Upper lobe of left lung (tissue), 6 donors: ENCODE results near the gene SMAD6. TPM values are rescaled to one million over a fixed set of nuclear protein-coding genes. Genes with fewer than 3 reads are reported as not detected.

Experiments used
- ATAC-seq, 2 donors: fragments of 200-7000 bp; cut with Tn5 transposase; one replicate each; pipeline ENCODE4 v1.9.1; 2022; ENCODE audit warnings: mild to moderate bottlenecking in 2 of 2, moderate library complexity in 2 of 2; ENCODE audit not compliant: low FRiP score in 2 of 2
- DNase-seq, 2 donors: peaks; one replicate each; pipeline ENCODE4 v3.0.0-alpha.2; 2019 to 2020
- H3K27ac ChIP-seq, 4 donors: fragments of 200-600 bp; sonication (generic); one replicate each; pipeline ENCODE4 v1.5.1; 2016 to 2019
- H3K27me3 ChIP-seq, 4 donors: fragments of 200-600 bp; sonication (generic); one replicate each; pipeline ENCODE4 v1.5.1; 2017 to 2019
- H3K36me3 ChIP-seq, 4 donors: fragments of 200-600 bp; sonication (generic); one replicate each; pipeline ENCODE4 v1.5.1; 2016 to 2019
- H3K4me1 ChIP-seq, 4 donors: fragments of 200-600 bp; sonication (generic); one replicate each; pipeline ENCODE4 v1.5.1; 2018 to 2019
- H3K4me3 ChIP-seq, 4 donors: fragments of 200-600 bp; sonication (generic); one replicate each; pipeline ENCODE4 v1.5.1; 2017 to 2019; ENCODE audit warnings: mild to moderate bottlenecking in 2 of 4, moderate library complexity in 1 of 4
- H3K9me3 ChIP-seq, 4 donors: fragments of 200-600 bp; sonication (generic); one replicate each; pipeline ENCODE4 v1.5.1; 2018 to 2019
- EP300 ChIP-seq, 4 donors: sonication (generic); formaldehyde crosslinking; IDR thresholded peaks; one replicate each; pipeline ENCODE4 v1.5.1; 2017; ENCODE audit warnings: antibody characterized with exemption in 4 of 4, control low read depth in 2 of 4
- POLR2A ChIP-seq, 4 donors: fragments of 450-650 bp; IDR thresholded peaks; one replicate each; pipeline ENCODE4 v1.5.1; 2016 to 2017; ENCODE audit warnings: antibody characterized with exemption in 4 of 4, mild to moderate bottlenecking in 2 of 4
- POLR2AphosphoS5 ChIP-seq, 2 donors: sonication (generic); formaldehyde crosslinking; IDR thresholded peaks; one replicate each; pipeline ENCODE4 v1.5.1; 2017; ENCODE audit warnings: antibody characterized with exemption in 2 of 2
- WGBS, 2 donors: methylation state at CpG; one replicate each; pipeline ENCODE4 v1.1.5; 2017 to 2018; 5-methylcytosine and 5-hydroxymethylcytosine counted together
- total RNA-seq, 6 donors: library from RNA; depleted of rRNA in 4 of 6; stranded (reverse); fragments of >200 nt in 4 of 6; gene quantifications; one replicate each; pipeline versions ENCODE4 v1.1.0 to v1.2.1, GENCODE V29; 2016 to 2021
- TF ChIP-seq, protein P1 (sequence below), 6 experiments: fragments of 450-650 bp in 4 of 6; fragments of 200-600 bp in 2 of 6; sonication (generic) in 2 of 6; IDR thresholded peaks; one replicate each; pipeline ENCODE4 v1.5.1; 2016 to 2019; ENCODE audit warnings: antibody characterized with exemption in 6 of 6
- donor health status: DM: no; HTN: no; CAD: no; lungs with moderate emphysema.
- donor health status: DM: no; HTN: yes; CAD: no; lungs with severe emphysema.

SMAD6 gene
- total RNA-seq, 6 donors from 2014 or later: 76.6 to 377 (median 102) TPM

DNA sequence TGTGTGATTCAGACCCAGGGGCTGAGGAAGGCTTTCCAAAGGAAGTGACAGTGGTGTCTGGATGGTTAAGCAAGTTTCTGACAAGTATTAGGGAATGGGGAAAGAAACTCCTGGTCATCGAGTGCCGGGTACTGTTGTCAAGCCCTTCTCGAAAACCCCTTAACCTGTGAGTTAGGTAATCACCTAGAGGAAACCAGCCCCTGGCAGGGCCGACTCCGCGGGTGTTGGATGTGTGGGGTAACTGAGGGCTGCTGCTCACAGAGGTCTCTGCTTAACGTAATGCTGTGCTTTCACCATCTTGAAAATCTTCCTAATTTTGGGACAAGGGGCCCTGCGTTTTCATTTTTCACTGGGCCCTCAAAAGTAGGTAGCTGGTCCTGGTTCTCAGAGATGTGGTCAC, 67.0 kb downstream of the SMAD6 start:
- ATAC-seq (no peak), DNase-seq (peak in 1 of 2 donors; percentile 74)
- Histone ChIP-seq H3K4me1 (peaks cover 93 to 96% (median 94%) of the 10 kb centered on the region in 4 donors), H3K36me3 (peaks cover 0 to 3% (median 0%) of the 10 kb centered on the region in 4 donors), H3K4me3 (no peak overlapping the region), H3K9me3 (no peaks in the 10 kb centered on the region), H3K27ac (peak overlapping the region; percentile 25 to 71 (median 54)), H3K27me3 (no peaks in the 10 kb centered on the region)
- TF ChIP-seq EP300 (IDR thresholded peaks at IDR 0.05) (peak in 1 of 4 donors; percentile 50), POLR2AphosphoS5 (IDR thresholded peaks at IDR 0.05) (no peak)
- 47 to 52% methylated on average over 8 of the region's 8 CpGs for WGBS, 2 donors

DNA sequence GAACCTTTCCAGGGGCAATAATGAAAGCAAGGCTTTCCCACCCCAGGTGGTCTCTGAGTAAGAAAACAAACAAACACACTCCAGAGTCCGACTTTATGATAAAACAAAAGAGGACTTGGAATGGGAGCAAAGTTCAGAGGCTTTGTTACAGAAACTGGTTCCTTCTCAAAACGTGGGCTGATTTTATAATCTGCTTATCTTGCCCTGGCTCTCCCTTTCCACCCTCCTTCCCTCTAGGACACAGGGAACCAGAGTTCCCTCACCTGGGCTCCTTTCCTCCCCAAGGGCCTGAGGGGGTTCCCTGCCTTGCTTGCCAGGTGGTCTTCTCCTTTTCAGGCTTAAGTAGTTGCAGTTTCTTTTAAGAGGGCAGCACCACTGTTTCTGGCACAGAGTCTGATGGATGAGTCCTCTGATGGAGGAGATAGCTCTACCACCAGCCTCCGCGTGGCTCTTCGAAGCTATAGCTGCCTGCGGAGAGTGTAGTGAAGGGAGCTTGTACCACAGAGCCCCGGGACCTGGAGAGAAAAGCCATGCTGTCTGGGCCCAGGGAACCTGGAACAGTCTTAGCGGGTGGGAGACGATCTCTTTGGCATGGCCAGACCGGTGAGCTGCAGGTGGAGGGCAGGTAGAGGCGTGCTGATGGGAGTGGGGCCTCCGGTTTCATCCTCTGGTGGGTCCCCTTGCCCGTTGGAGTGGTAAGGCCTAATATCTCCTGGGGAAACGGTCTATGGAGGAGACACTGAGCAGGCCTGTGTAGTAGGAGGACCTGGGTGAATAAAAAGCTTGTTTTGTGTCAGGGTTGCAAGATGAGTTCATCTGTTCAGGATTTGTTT, 68.7 kb downstream of the SMAD6 start:
- Histone ChIP-seq H3K4me3 (peak overlapping the region in 1 of 4 donors; percentile 17), H3K36me3 (peaks cover 0 to 3% (median 0%) of the 10 kb centered on the region in 4 donors), H3K9me3 (no peaks in the 10 kb centered on the region), H3K27me3 (no peaks in the 10 kb centered on the region), H3K27ac (peak overlapping the region in 3 of 4 donors; percentile 8 to 36 (median 18)), H3K4me1 (peaks cover 86 to 95% (median 92%) of the 10 kb centered on the region in 4 donors)
- 57 to 67% methylated on average over 14 of the region's 14 CpGs for WGBS, 2 donors
- DNase-seq: no peak
- no peak for TF ChIP-seq POLR2AphosphoS5 (IDR thresholded peaks at IDR 0.05)
- TF ChIP-seq EP300 (IDR thresholded peaks at IDR 0.05): no peak
- TF ChIP-seq, protein P1, sequence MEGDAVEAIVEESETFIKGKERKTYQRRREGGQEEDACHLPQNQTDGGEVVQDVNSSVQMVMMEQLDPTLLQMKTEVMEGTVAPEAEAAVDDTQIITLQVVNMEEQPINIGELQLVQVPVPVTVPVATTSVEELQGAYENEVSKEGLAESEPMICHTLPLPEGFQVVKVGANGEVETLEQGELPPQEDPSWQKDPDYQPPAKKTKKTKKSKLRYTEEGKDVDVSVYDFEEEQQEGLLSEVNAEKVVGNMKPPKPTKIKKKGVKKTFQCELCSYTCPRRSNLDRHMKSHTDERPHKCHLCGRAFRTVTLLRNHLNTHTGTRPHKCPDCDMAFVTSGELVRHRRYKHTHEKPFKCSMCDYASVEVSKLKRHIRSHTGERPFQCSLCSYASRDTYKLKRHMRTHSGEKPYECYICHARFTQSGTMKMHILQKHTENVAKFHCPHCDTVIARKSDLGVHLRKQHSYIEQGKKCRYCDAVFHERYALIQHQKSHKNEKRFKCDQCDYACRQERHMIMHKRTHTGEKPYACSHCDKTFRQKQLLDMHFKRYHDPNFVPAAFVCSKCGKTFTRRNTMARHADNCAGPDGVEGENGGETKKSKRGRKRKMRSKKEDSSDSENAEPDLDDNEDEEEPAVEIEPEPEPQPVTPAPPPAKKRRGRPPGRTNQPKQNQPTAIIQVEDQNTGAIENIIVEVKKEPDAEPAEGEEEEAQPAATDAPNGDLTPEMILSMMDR (IDR thresholded peaks at IDR 0.05): no peak
- no peak for TF ChIP-seq POLR2A (IDR thresholded peaks at IDR 0.05)
- ATAC-seq: no peak

DNA sequence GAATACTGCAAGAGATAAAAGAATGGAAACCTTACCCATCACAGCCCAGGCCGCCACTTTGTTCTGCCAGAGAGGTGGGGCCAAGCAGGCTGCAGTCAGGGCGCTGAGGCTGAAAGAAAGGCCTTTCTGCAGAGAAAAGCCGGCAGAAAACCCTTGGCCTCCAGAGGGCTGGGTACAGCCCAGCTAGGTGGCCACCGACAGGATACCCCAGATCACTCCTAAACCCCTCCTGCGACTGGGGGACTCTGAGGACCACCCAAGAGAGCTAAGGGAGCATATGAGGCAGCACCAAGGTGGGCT, 69.3 kb downstream of the SMAD6 start:
- WGBS, 2 donors: 63 to 70% methylated on average over 5 of the region's 5 CpGs
- DNase-seq: no peak
- peak overlapping the region in 3 of 4 donors; percentile 8 to 68 (median 18) for H3K27ac ChIP-seq

DNA sequence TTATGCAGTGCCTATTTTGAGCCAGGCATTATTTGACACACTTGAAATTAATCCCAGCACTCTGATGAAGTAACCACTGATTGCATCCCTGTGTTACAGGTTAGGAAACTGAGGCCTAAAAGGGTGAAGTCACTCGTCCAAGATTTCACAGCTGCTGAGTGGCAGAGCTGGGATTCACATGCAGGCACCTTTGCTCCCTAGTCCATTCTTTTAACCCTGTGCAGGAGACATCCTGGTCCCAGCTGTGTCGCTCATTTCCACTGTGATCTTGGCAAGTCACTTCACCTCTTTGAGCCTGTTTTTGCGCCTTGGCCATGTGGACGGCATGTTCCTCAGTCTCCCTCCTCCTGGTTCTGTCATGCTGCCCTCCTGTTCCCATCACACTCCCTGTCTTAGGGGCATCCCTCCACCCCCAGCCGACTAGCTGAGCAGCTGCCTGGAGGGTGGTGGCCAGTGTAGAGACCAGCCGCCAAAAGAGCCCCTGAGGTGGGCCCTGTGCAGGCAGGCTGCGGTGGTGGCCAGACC, 70.6 kb downstream of the SMAD6 start:
- 37 to 49% methylated on average over 5 to 7 of the region's 7 CpGs for WGBS, 2 donors
- Histone ChIP-seq H3K27ac (peak overlapping the region in 3 of 4 donors; percentile 54 to 68 (median 64)), H3K27me3 (no peaks in the 10 kb centered on the region), H3K4me1 (peaks cover 72 to 92% (median 78%) of the 10 kb centered on the region in 4 donors), H3K9me3 (no peaks in the 10 kb centered on the region), H3K36me3 (peaks cover 0 to 6% (median 0%) of the 10 kb centered on the region in 4 donors), H3K4me3 (no peak overlapping the region)
- DNase-seq: no peak
- ATAC-seq: peak; percentile 2 to 36
- no peak for TF ChIP-seq EP300 (IDR thresholded peaks at IDR 0.05)
- TF ChIP-seq, protein P1 (IDR thresholded peaks at IDR 0.05): no peak
- TF ChIP-seq POLR2AphosphoS5 (IDR thresholded peaks at IDR 0.05): no peak
- TF ChIP-seq POLR2A (IDR thresholded peaks at IDR 0.05): no peak

More for the DNA sequence above, 69.3 kb downstream of the SMAD6 start:
- H3K4me1 ChIP-seq: peaks cover 84 to 93% (median 88%) of the 10 kb centered on the region in 4 donors
- no peak for ATAC-seq
- H3K27me3 ChIP-seq: no peaks in the 10 kb centered on the region
- H3K9me3 ChIP-seq: no peaks in the 10 kb centered on the region
- TF ChIP-seq, protein P1 (IDR thresholded peaks at IDR 0.05): no peak
- H3K4me3 ChIP-seq: peak overlapping the region in 1 of 4 donors; percentile 17
- peaks cover 0 to 4% (median 0%) of the 10 kb centered on the region in 4 donors for H3K36me3 ChIP-seq

DNA sequence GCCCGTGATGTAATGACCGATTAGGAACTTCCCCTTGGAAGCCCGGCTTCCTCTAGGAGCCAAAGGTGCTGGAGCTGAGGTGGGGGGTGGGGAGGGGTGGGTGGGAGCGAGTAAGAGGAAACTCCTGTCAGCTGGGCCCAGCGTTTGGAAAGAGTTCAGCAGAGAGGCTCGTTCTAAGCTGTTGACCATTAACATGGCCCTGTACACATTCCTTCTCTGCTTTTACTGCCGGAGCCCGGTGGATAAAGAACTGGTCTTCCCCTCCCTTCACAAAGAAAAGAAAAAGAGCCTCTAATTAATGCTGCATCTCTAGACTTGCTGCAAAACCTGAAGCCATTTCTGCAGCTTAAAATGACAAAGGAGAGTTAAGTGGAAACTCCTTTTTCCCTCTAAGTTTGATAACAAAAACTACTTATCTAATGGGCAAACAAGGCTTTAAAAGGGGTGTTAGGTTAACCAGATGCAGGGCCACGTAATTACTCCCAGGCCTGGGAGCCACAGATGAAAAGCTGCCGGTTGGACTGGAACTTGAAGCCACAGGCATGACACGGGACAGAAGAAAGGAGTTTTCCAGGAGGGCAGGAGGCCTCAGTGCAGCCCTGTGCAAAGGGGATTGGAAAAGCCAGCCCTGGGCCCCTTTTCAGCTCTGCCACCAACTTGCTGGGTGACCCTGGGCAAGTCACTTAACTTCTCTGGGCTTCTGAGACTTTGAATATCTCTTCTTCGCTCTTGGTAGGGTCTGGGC, 71.3 kb downstream of the SMAD6 start:
- peak in 1 of 2 donors; percentile 38 for DNase-seq
- no peak overlapping the region for H3K4me3 ChIP-seq

More for the DNA sequence above, 71.3 kb downstream of the SMAD6 start:
- Histone ChIP-seq H3K27ac (peak overlapping the region; percentile 54 to 68 (median 64)), H3K4me1 (peaks cover 66 to 89% (median 78%) of the 10 kb centered on the region in 4 donors), H3K9me3 (no peaks in the 10 kb centered on the region), H3K27me3 (no peaks in the 10 kb centered on the region), H3K36me3 (peaks cover 0 to 6% (median 0%) of the 10 kb centered on the region in 4 donors)
- TF ChIP-seq POLR2AphosphoS5 (IDR thresholded peaks at IDR 0.05): no peak
- TF ChIP-seq, protein P1 (IDR thresholded peaks at IDR 0.05): no peak
- no peak for TF ChIP-seq POLR2A (IDR thresholded peaks at IDR 0.05)
- no peak for TF ChIP-seq EP300 (IDR thresholded peaks at IDR 0.05)
- ATAC-seq: peak; percentile 9 to 20
- whole genome bisulfite sequencing, 2 donors: 22 to 33% methylated on average over 8 to 12 of the region's 12 CpGs
